ENCODE results near the gene ATP5F1D. TPM values are rescaled to one million over a fixed set of nuclear protein-coding genes. Genes with fewer than 3 reads are reported as not detected.

Gene ATP5F1D
- total and polyA plus RNA-seq, 2 of the 13 experiments (the other 11 are each of a cell fraction or from before 2014, with no cell fraction given): 39.4 to 78.7 TPM

DNA sequence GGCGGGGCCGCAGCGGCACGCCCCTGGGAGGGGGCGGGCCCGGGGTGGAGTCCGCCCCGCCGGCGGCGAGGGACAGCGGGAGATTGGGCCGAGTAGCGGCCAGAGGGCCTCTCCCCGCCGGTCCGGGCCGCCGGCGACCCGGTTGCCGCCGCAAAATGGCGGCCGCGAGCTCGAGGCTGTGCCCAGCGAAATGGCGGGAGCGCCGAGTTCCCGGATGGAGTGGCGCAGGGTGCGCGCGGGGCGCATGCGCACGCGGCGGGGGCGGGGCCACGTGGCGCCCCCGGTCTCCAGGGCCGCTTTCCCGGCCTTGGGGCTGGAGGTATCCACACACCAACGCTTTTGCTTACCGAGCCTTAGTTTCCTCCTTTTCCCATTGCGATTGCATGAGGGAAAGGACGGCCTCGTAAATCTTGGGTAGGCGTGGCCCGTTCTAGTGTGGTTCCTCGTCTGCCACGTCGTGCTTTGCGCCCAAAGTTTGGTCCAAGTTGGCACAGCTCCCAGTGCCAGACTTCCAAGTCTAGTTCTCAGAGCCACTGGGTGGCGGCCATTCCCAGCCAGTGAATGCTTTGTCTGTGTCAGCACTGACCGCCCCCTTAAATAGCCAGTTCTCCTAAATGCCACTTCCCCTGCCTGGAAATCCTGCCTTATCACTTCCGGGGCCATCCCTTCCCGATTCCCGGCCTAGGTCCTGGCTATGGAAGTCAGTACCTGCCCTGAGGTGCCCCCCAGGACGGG lies 28.1 kb downstream of the ATP5F1D start (continued):
- TF ChIP-seq, protein P1, sequence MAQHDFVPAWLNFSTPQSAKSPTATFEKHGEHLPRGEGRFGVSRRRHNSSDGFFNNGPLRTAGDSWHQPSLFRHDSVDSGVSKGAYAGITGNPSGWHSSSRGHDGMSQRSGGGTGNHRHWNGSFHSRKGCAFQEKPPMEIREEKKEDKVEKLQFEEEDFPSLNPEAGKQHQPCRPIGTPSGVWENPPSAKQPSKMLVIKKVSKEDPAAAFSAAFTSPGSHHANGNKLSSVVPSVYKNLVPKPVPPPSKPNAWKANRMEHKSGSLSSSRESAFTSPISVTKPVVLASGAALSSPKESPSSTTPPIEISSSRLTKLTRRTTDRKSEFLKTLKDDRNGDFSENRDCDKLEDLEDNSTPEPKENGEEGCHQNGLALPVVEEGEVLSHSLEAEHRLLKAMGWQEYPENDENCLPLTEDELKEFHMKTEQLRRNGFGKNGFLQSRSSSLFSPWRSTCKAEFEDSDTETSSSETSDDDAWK (CRISPR knock-in tag; IDR thresholded peaks at IDR 0.05): no peak
- TF ChIP-seq ZNF256 (CRISPR knock-in tag; conservative IDR thresholded peaks at IDR 0.05) (no peak), MEF2D (CRISPR knock-in tag; IDR thresholded peaks at IDR 0.05) (no peak), HNRNPL (IDR thresholded peaks at IDR 0.05; ENCODE audit: low read depth, low read length) (0 out of 2 replicates have a peak, but pooled peaks have one; percentile 23), ARNTL (CRISPR knock-in tag; IDR thresholded peaks at IDR 0.05) (peak; percentile 3; the same call in 1 of the 2 replicates), ELF3 (CRISPR knock-in tag; IDR thresholded peaks at IDR 0.05) (no peak; the same call in 1 of the 2 replicates), SIN3A (IDR thresholded peaks at IDR 0.05; ENCODE audit: borderline replicate concordance, low read depth, low read length) (peak; percentile 49; the same call in 1 of the 2 replicates), TCF7 (IDR thresholded peaks at IDR 0.05; ENCODE audit: low read depth) (no peak), SNAI1 (CRISPR knock-in tag; IDR thresholded peaks at IDR 0.05; ENCODE audit: borderline replicate concordance) (no peak), RBM22 (optimal IDR thresholded peaks at IDR 0.05; ENCODE audit: low read length) (peak; percentile 86), MBD4 (IDR thresholded peaks at IDR 0.05; ENCODE audit: borderline replicate concordance, low read length) (no peak), ZNF335 (CRISPR knock-in tag; IDR thresholded peaks at IDR 0.05) (no peak), AKAP8 (CRISPR knock-in tag; IDR thresholded peaks at IDR 0.05) (peak; percentile 74; the same call in 1 of the 2 replicates), SALL2 (CRISPR knock-in tag; IDR thresholded peaks at IDR 0.05) (no peak; the same call in 1 of the 2 replicates), ZNF326 (CRISPR knock-in tag; IDR thresholded peaks at IDR 0.05; ENCODE audit: borderline replicate concordance) (no peak)
- TF ChIP-seq, protein P2, sequence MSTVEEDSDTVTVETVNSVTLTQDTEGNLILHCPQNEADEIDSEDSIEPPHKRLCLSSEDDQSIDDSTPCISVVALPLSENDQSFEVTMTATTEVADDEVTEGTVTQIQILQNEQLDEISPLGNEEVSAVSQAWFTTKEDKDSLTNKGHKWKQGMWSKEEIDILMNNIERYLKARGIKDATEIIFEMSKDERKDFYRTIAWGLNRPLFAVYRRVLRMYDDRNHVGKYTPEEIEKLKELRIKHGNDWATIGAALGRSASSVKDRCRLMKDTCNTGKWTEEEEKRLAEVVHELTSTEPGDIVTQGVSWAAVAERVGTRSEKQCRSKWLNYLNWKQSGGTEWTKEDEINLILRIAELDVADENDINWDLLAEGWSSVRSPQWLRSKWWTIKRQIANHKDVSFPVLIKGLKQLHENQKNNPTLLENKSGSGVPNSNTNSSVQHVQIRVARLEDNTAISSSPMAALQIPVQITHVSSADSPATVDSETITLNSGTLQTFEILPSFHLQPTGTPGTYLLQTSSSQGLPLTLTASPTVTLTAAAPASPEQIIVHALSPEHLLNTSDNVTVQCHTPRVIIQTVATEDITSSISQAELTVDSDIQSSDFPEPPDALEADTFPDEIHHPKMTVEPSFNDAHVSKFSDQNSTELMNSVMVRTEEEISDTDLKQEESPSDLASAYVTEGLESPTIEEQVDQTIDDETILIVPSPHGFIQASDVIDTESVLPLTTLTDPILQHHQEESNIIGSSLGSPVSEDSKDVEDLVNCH (CRISPR knock-in tag; IDR thresholded peaks at IDR 0.05): peak; percentile 86; the same call in 1 of the 2 replicates
- TF ChIP-seq, protein P3, sequence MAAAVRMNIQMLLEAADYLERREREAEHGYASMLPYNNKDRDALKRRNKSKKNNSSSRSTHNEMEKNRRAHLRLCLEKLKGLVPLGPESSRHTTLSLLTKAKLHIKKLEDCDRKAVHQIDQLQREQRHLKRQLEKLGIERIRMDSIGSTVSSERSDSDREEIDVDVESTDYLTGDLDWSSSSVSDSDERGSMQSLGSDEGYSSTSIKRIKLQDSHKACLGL (CRISPR knock-in tag; IDR thresholded peaks at IDR 0.05): peak; percentile 34; the same call in 1 of the 2 replicates
- TF ChIP-seq, protein P4, sequence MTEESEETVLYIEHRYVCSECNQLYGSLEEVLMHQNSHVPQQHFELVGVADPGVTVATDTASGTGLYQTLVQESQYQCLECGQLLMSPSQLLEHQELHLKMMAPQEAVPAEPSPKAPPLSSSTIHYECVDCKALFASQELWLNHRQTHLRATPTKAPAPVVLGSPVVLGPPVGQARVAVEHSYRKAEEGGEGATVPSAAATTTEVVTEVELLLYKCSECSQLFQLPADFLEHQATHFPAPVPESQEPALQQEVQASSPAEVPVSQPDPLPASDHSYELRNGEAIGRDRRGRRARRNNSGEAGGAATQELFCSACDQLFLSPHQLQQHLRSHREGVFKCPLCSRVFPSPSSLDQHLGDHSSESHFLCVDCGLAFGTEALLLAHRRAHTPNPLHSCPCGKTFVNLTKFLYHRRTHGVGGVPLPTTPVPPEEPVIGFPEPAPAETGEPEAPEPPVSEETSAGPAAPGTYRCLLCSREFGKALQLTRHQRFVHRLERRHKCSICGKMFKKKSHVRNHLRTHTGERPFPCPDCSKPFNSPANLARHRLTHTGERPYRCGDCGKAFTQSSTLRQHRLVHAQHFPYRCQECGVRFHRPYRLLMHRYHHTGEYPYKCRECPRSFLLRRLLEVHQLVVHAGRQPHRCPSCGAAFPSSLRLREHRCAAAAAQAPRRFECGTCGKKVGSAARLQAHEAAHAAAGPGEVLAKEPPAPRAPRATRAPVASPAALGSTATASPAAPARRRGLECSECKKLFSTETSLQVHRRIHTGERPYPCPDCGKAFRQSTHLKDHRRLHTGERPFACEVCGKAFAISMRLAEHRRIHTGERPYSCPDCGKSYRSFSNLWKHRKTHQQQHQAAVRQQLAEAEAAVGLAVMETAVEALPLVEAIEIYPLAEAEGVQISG (CRISPR knock-in tag; IDR thresholded peaks at IDR 0.05): peak; percentile 61; the same call in 1 of the 2 replicates
- TF ChIP-seq, protein P5, sequence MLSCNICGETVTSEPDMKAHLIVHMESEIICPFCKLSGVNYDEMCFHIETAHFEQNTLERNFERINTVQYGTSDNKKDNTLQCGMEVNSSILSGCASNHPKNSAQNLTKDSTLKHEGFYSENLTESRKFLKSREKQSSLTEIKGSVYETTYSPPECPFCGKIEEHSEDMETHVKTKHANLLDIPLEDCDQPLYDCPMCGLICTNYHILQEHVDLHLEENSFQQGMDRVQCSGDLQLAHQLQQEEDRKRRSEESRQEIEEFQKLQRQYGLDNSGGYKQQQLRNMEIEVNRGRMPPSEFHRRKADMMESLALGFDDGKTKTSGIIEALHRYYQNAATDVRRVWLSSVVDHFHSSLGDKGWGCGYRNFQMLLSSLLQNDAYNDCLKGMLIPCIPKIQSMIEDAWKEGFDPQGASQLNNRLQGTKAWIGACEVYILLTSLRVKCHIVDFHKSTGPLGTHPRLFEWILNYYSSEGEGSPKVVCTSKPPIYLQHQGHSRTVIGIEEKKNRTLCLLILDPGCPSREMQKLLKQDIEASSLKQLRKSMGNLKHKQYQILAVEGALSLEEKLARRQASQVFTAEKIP (CRISPR knock-in tag; IDR thresholded peaks at IDR 0.05; ENCODE audit: borderline replicate concordance): no peak

Measured in HepG2 (cell line).